Mucosa of descending colon (tissue), 3 donors: ENCODE measurements around the gene ABCA4. TPM values are rescaled to one million over a fixed set of nuclear protein-coding genes. Genes with fewer than 3 reads are reported as not detected.
A peak's percentile ranks its signal among the peaks of the same experiment; 100 is the strongest.

ENCODE experiments used
- ATAC-seq: fragments of 200-7000 bp; cut with Tn5 transposase; one replicate; pipeline ENCODE4 v1.9.1; 2020; ENCODE audit warnings: mild to moderate bottlenecking, moderate library complexity
- DNase-seq, 3 donors: peaks; one replicate each; pipeline ENCODE4 v3.0.0-alpha.2; 2020
- H3K36me3 ChIP-seq: fragments of 200-600 bp; one replicate; pipeline ENCODE4 v1.8.0; 2021; ENCODE audit warnings: low read depth, mild to moderate bottlenecking
- H3K4me1 ChIP-seq: fragments of 200-600 bp; one replicate; pipeline ENCODE4 v1.8.0; 2021; ENCODE audit warnings: low read depth, mild to moderate bottlenecking
- H3K4me3 ChIP-seq: fragments of 200-600 bp; one replicate; pipeline ENCODE4 v1.8.0; 2021; ENCODE audit warnings: mild to moderate bottlenecking
- H3K9me3 ChIP-seq: fragments of 200-600 bp; one replicate; pipeline ENCODE4 v1.8.0; 2021; ENCODE audit warnings: mild to moderate bottlenecking
- CTCF ChIP-seq: fragments of 200-600 bp; IDR thresholded peaks from one replicate; pipeline ENCODE4 v1.8.0; 2022; ENCODE audit warnings: antibody characterized with exemption, mild to moderate bottlenecking
- intact Hi-C, 2 donors: fragments of 100-400 bp; cut with DNase I in 1 of 2; cut with micrococcal nuclease in 1 of 2; formaldehyde crosslinking; loops; one replicate each; pipeline versions ENCODE4 v1.11.0 to v1.11.1; 2022; cut with DNase I, micrococcal nuclease
- total RNA-seq, 3 donors: library from RNA; stranded (reverse); fragmentation: NEBNext Ultra II Directional in 2 of 3; extraction: Animal tissue kit (Norgen Biotek cat#: 25700) in 2 of 3; gene quantifications; one replicate each; pipeline versions ENCODE4 v1.2.1 to v1.2.4, GENCODE V29; 2021 to 2023
- donor health status: DM: no; HTN: no; CAD: no; lungs with moderate emphysema.
- donor health status: DM: no; HTN: no; CAD: no.
- donor health status: DM: no; HTN: yes; CAD: no.

The ABCA4 gene
- total RNA-seq, 3 donors from 2014 or later: 0.34 to 1.0 TPM; not detected in 1

GRCh38 chr1:94017155-94017829, 103.7 kb downstream of the ABCA4 start:
- ATAC-seq: no peak
- intact Hi-C loops: no loop called here
- no peaks in the 10 kb centered on the region for H3K4me1 ChIP-seq
- DNase-seq: no peak
- H3K4me3 ChIP-seq: no peak overlapping the region
- TF ChIP-seq CTCF: no peak
- H3K9me3 ChIP-seq: no peaks in the 10 kb centered on the region
- no peaks in the 10 kb centered on the region for H3K36me3 ChIP-seq

- Histone ChIP-seq H3K9me3 (no peaks in the 10 kb centered on the region), H3K4me3 (no peak overlapping the region), H3K4me1 (no peaks in the 10 kb centered on the region), H3K36me3 (no peaks in the 10 kb centered on the region)
- no peak for TF ChIP-seq CTCF
- DNase-seq (no peak), ATAC-seq (no peak)
- intact Hi-C loops: no loop called here
These were observed 105.5 kb downstream of the ABCA4 start for GRCh38 chr1:94015489-94015817.

- H3K9me3 ChIP-seq: no peaks in the 10 kb centered on the region
- H3K4me3 ChIP-seq: no peak overlapping the region
- DNase-seq: no peak
- no peaks in the 10 kb centered on the region for H3K4me1 ChIP-seq
- TF ChIP-seq CTCF: no peak
- no peaks in the 10 kb centered on the region for H3K36me3 ChIP-seq
- ATAC-seq: no peak
- intact Hi-C loops: no loop called here
These were observed 106.1 kb downstream of the ABCA4 start for GRCh38 chr1:94014635-94015488.

- intact Hi-C loops: no loop called here
- DNase-seq: no peak
- Histone ChIP-seq H3K4me1 (no peaks in the 10 kb centered on the region), H3K36me3 (no peaks in the 10 kb centered on the region), H3K4me3 (no peak overlapping the region), H3K9me3 (no peaks in the 10 kb centered on the region)
- no peak for ATAC-seq
- TF ChIP-seq CTCF: no peak
These were observed 106.9 kb downstream of the ABCA4 start for GRCh38 chr1:94014087-94014486.

GRCh38 chr1:94013367-94013878, 107.5 kb downstream of the ABCA4 start:
- Histone ChIP-seq H3K9me3 (no peaks in the 10 kb centered on the region), H3K36me3 (no peaks in the 10 kb centered on the region), H3K4me3 (no peak overlapping the region), H3K4me1 (no peaks in the 10 kb centered on the region)
- no peak for TF ChIP-seq CTCF
- DNase-seq (no peak), ATAC-seq (peak; percentile 46)
- intact Hi-C loops: no loop called here
